GM21367 (cell line): ENCODE data around the gene BCAP29.

ENCODE experiments used
- ATAC-seq: cut with Tn5 transposase; IDR thresholded peaks from one replicate; pipeline ENCODE4 v1.9.1; 2021; ENCODE audit not compliant: unreplicated experiment

BCAP29 gene

GRCh38 chr7:107661865-107662379, 81.9 kb downstream of the BCAP29 start:
- no peak for ATAC-seq

GRCh38 chr7:107663196-107663595, 83.2 kb downstream of the BCAP29 start:
- ATAC-seq, result no peak

- no peak for ATAC-seq
Observed at GRCh38 chr7:107666790-107667189, 86.7 kb downstream of the BCAP29 start.

- no peak for ATAC-seq
Observed at GRCh38 chr7:107667341-107667740, 87.3 kb downstream of the BCAP29 start.

DNA sequence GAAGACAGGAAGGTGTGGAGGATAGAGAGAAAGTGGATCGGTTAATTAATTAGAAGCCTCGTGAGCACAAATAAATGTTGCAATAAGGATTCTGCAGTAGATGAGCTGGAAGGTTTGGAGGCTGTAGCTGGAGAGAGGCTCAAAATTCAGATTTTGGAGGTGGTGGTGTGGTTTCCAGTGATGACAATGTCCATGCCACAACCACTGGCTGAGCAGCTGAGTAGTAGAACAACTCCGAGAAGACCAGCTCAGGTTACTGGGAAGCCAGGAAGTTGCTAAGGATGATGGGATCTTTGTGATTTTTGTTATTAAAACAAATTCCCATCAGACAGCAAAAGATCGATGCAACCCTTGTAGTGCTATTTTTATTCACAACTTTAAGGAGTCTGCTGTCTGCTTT, 88.2 kb downstream of the BCAP29 start:
- ATAC-seq, result no peak
